Activated naive CD4-positive, alpha-beta T cell treated with anti-CD3 and anti-CD28 coated beads, Interleukin-2, amount 10 ng/mL, durations not matched to agents 7 days and 5 days (primary cell): Measurements from ENCODE around the gene TEDC1.
A peak's percentile ranks its signal among the peaks of the same experiment; 100 is the strongest.

Source experiments
- CTCF ChIA-PET: fragments of 350-600 bp; sonication (Branson Sonifier 250); formaldehyde crosslinking; loops from one replicate; lab custom pipeline; 2021; ENCODE audit warnings: antibody characterized with exemption; lab: Charles Lee
- DNase-seq: peaks from one replicate; pipeline ENCODE4 v3.0.0-alpha.2; 2020
- H3K27ac Mint-ChIP-seq: one replicate; pipeline ENCODE4 v1.8.0; 2021; ENCODE audit warnings: mild to moderate bottlenecking, moderate library complexity, mixed read lengths
- H3K27me3 Mint-ChIP-seq: one replicate; pipeline ENCODE4 v1.8.0; 2021; ENCODE audit warnings: mild to moderate bottlenecking, mixed read lengths
- H3K36me3 Mint-ChIP-seq: one replicate; pipeline ENCODE4 v1.8.0; 2021; ENCODE audit warnings: mixed read lengths
- H3K4me1 Mint-ChIP-seq: one replicate; pipeline ENCODE4 v1.8.0; 2021; ENCODE audit warnings: mixed read lengths
- H3K4me3 Mint-ChIP-seq: one replicate; pipeline ENCODE4 v1.8.0; 2021; ENCODE audit warnings: mild to moderate bottlenecking, moderate library complexity, mixed read lengths
- H3K9me3 Mint-ChIP-seq: one replicate; pipeline ENCODE4 v1.8.0; 2021; ENCODE audit warnings: mixed read lengths

Gene TEDC1

GRCh38 chr14:105474483-105475268, 16.4 kb upstream of the TEDC1 start, which contains the start of gene CRIP2:
CRIP2 (plus strand) TSS chr14:105474821; CDS start chr14:105474863, 42 bp downstream.
- CTCF ChIA-PET: interaction anchor here (1.5 kb wide), 1 partner anchor 100 kb away, joined by 3 read pairs; no protein-coding TSS in a partner anchor
- Mint-ChIP-seq H3K27ac (no peak within 1 kb of the TSS), H3K9me3 (no peaks in the 10 kb centered on the region), H3K4me1 (peaks cover 18% of the 10 kb centered on the region), H3K27me3 (peaks cover 51% of the 10 kb centered on the region), H3K36me3 (peaks cover 2% of the 10 kb centered on the region), H3K4me3 (peak within 1 kb of the TSS; percentile 63)
- no peak for DNase-seq

DNA sequence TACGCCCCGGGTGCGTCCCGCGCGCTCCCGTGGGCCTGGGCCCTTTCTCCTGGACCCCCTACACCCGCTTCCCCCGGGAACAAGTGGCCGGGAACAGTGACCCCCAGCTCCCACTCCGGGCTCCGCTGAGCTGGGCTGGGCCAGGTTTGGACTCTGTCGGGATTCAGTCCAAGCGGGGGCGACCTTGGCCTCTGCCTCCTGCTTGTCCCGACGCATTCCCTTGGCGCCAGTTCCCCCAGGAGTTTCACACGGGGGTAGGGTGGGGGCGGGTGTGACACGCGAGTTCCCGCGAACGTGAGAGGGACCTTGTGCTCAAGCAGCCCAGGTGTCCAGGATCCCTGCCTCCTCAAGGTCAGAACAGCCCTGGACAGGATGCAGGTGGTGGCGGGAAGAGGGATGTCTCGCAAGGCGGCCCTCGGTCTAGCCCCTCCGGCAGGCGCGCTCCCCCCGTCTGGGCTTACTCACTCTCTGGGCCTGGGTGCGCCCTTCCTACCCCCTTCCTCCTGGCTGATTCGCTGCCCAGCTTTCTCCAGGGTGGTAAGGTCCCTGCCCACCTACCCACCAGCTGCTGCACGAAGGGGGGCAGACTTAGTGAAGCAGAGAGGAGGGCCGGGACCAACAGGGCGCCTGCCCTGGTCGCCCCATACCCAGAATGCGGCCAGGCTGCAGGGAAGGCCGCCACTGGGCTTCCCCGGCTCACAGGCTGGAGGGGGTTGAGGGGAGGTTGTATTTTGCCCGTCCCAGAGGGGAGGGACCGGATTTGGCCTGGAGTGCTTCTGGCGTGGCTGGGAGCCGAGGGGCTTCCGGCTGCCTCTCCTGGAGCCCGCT, 15.6 kb upstream of the TEDC1 start:
- Mint-ChIP-seq H3K36me3 (peaks cover 2% of the 10 kb centered on the region), H3K27ac (no peak overlapping the region), H3K4me1 (peaks cover 22% of the 10 kb centered on the region), H3K9me3 (no peaks in the 10 kb centered on the region), H3K4me3 (peak overlapping the region; percentile 12), H3K27me3 (peaks cover 59% of the 10 kb centered on the region)
- CTCF ChIA-PET: interaction anchor here (0.8 kb wide), 1 partner anchor 104 kb away, joined by 3 read pairs; no protein-coding TSS in a partner anchor
- no peak for DNase-seq

DNA sequence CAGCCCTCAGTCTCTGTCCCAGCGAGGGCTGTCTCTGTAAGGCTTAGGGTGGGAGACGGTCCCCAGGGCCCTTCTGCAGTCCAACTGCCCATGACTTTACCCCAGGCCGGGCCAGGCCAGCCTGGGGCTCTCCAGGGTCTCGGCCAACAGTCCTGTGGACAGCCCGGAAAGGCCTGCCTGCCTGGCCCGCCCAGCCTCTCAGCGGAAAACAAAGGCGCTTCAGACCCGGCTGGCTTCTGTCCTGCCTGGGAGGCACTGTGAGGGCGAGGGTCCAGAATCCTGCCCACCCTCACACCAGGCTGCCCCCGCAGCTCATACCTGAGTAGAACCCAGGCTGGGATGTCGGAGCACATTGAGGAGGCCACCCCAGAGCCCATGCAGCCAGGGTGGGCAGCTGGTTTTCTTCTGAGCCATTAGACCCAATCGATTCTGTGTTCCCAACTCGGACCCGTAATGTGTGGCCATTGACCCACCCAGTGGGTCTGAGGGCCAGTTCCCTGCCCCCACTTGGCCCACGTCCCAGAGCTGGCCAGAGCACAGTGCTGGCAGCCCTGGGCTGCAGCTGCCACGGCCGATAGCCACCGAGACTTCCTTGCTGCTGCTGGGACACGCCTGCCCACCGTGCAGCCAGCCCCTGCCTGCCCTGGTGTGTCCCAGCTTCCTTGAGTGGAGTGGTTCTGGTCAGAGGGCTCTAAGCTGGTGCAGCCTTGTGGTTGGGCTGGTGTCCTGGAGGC, 14.8 kb upstream of the TEDC1 start:
- H3K4me1 Mint-ChIP-seq: peaks cover 30% of the 10 kb centered on the region
- H3K4me3 Mint-ChIP-seq: no peak overlapping the region
- peaks cover 2% of the 10 kb centered on the region for H3K36me3 Mint-ChIP-seq
- CTCF ChIA-PET: interaction anchor here (0.8 to 1.2 kb wide), 2 partner anchors 14 to 105 kb away, joined by 3 to 7 read pairs; no protein-coding TSS in a partner anchor
- no peak overlapping the region for H3K27ac Mint-ChIP-seq
- DNase-seq: no peak
- H3K27me3 Mint-ChIP-seq: peaks cover 67% of the 10 kb centered on the region
- no peaks in the 10 kb centered on the region for H3K9me3 Mint-ChIP-seq

DNA sequence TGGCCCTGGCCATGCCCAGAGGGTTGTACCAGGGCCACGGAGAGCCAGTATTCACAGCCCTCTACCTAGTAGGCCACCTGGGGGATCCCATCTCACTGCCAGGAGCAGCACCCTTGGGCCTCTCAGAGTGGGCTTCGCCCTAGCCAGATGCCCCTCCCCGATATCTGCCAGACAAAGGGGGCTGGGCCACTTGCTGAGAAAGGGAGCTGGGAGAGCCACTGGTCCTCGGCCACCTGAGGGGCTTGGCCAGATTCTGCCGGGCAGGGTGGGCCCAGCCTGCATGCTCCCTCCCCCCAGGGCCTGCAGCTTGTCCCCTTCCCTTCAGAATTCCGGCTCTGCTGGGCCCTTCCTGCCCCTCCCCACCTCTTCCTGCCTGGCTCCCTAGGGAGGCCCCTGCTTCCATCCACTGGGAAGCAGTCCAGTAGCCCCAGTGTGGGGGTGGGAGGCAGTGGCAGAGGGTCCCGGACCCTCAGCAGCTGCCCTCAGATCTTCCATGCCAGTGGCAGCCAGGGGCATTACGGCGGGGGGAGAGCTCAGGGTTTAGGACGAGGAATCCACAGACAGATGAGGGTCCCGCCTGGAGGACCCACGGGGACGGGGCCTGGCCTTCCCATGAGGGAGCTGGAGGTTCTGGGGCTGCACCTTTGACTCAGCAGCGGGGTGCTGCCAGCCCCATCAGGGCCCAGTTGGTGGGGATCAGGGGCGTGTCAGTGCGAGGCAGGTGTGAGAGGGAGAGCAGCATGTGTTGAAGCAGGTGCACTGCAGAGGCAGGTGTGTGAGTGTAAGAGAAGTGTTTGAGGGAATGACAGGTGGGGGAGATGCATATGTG, 14.0 kb upstream of the TEDC1 start:
- H3K27ac Mint-ChIP-seq: no peak overlapping the region
- no peak for DNase-seq
- CTCF ChIA-PET: interaction anchor here (1.2 kb wide), 1 partner anchor 13 kb away, joined by 7 read pairs; no protein-coding TSS in a partner anchor
- H3K36me3 Mint-ChIP-seq: peaks cover 2% of the 10 kb centered on the region
- peak overlapping the region; percentile 41 for H3K4me3 Mint-ChIP-seq
- peaks cover 68% of the 10 kb centered on the region for H3K27me3 Mint-ChIP-seq
- H3K9me3 Mint-ChIP-seq: no peaks in the 10 kb centered on the region
- H3K4me1 Mint-ChIP-seq: peaks cover 36% of the 10 kb centered on the region

DNA sequence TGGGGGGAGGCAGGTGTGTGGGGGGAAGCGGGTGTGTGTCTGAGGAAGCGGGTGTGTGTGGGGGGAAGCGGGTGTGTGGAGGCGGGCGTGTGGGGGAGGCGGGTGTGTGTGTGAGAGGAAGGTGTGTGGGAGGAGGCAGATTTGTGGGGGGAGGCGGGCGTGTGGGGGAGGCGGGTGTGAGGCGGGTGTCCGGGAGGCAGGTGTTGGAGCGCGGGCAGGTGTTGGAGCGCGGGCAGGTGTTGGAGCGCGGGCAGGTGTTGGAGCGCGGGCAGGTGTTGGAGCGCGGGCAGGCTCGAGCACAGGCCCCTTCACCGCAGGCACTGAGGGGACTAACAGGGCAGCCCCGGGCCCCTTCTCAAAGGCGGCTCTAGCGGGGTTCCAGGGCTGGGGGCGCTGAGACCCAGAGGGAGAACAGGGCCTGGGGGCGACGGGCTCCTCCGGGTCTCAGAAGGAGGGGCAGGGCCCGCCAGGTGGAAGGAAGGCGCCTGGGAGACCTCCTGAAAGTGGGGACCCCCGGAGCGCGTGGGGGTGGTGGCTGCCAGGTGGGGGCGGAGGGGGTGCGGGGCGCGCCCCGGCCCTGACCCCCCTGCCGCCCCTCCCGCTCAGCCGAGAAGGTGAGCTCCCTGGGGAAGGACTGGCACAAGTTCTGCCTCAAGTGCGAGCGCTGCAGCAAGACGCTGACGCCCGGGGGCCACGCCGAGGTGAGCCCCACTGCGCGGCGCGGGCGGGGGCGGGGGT, 13.2 kb upstream of the TEDC1 start:
- Mint-ChIP-seq H3K27me3 (peaks cover 68% of the 10 kb centered on the region), H3K27ac (no peak overlapping the region), H3K4me1 (peaks cover 44% of the 10 kb centered on the region), H3K36me3 (peaks cover 2% of the 10 kb centered on the region), H3K9me3 (no peaks in the 10 kb centered on the region), H3K4me3 (no peak overlapping the region)
- peak; percentile 52 for DNase-seq
- CTCF ChIA-PET: no interaction called here

DNA sequence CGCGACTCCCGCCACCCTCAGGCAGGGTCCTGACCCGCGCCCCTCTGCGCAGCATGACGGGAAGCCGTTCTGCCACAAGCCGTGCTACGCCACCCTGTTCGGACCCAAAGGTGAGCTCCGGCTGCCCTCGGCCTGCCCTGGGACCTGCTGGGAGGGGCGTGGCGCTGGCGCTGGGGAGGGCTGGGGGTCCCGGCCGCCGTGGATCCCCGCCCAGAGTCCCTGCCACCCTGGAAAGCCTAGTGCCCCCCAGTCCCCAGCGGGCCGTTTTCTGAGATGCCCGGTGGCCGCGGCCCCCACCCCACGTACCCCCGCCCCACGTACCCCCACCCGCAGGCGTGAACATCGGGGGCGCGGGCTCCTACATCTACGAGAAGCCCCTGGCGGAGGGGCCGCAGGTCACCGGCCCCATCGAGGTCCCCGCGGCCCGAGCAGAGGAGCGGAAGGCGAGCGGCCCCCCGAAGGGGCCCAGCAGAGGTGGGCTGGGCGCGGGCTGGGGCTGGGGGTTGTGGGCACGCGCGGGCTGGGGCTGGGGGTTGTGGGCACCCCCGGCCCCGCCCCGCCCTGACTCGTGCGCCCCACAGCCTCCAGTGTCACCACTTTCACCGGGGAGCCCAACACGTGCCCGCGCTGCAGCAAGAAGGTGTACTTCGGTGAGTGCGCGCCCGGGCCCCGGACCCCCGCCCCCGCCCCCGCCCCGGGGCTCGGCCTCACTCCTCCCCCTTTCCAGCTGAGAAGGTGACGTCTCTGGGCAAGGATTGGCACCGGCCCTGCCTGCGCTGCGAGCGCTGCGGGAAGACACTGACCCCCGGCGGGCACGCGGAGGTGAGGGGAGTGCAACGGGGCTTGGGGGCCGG, 12.4 kb upstream of the TEDC1 start:
- no peak overlapping the region for H3K4me3 Mint-ChIP-seq
- no peak overlapping the region for H3K27ac Mint-ChIP-seq
- H3K36me3 Mint-ChIP-seq: peaks cover 2% of the 10 kb centered on the region
- peaks cover 65% of the 10 kb centered on the region for H3K27me3 Mint-ChIP-seq
- no peak for DNase-seq
- H3K9me3 Mint-ChIP-seq: no peaks in the 10 kb centered on the region
- CTCF ChIA-PET: no interaction called here
- peaks cover 43% of the 10 kb centered on the region for H3K4me1 Mint-ChIP-seq

GRCh38 chr14:105479431-105480158, 11.5 kb upstream of the TEDC1 start:
- Mint-ChIP-seq H3K36me3 (peaks cover 2% of the 10 kb centered on the region), H3K27me3 (peaks cover 63% of the 10 kb centered on the region), H3K4me1 (peaks cover 44% of the 10 kb centered on the region), H3K9me3 (no peaks in the 10 kb centered on the region), H3K27ac (no peak overlapping the region), H3K4me3 (no peak overlapping the region)
- DNase-seq: no peak
- CTCF ChIA-PET: interaction anchor here (2.5 kb wide), 1 partner anchor 11 kb away, joined by 97 read pairs; the partner anchor contains the start of gene TEDC1

GRCh38 chr14:105480199-105480746, 10.8 kb upstream of the TEDC1 start:
- peaks cover 68% of the 10 kb centered on the region for H3K27me3 Mint-ChIP-seq
- H3K27ac Mint-ChIP-seq: peak overlapping the region; percentile 87
- peaks cover 48% of the 10 kb centered on the region for H3K4me1 Mint-ChIP-seq
- DNase-seq: no peak
- peaks cover 2% of the 10 kb centered on the region for H3K36me3 Mint-ChIP-seq
- H3K9me3 Mint-ChIP-seq: no peaks in the 10 kb centered on the region
- H3K4me3 Mint-ChIP-seq: no peak overlapping the region
- CTCF ChIA-PET: interaction anchor here (0.7 to 2.7 kb wide), 9 partner anchors 9 to 110 kb away, joined by 3 to 97 read pairs (median 6); partner anchors contain the start of gene TEDC1

DNA sequence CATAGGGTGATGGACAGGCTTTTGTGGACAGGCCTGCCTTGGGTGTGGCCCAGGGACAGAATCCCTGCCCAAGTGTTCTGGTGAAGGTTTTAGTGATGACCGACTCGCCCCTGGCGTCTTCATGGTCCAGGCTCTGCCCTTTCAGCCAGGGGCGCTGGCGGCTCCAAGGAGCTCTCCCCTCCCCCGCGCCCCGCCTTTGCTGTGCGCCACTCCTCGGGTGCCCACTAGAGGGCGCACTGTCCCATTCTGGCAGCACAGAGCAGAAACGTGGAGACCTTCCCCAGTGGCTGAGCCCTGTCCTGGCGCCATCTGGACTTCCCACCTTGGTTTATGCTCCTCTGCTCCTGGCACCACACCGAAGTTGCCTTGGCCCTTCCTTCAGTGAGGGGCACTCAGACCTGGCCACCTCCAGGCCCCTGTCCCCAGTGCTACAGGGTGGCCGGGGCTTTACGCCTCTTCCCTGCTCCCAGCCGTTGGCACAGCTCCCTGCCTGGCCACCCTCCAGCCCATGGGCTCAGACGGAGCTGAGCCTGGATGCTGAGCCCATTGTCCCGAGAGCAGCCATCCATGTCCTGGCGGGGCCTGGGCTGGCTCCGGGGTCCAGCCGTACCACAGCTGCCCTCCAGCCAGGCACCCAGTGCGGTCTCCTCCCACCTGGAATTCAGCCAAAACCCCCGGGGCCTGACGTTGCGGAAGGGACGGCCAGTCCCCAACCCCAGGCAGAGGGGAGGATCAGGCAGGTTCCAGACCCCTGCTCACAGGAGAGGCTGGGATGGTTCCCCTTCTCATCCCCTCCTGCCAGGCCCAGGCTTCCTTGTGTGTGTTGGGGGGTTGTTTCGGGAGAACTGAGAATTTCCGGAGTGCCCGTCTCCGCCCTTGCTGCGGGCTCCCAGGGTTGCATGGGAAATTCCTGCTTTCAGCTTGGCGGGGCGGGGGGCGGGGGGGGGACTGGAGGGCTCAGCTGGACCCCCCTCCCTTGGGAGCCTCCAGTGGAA, 9.9 kb upstream of the TEDC1 start:
- peak overlapping the region; percentile 93 for H3K27ac Mint-ChIP-seq
- peak; percentile 89 for DNase-seq
- peaks cover 57% of the 10 kb centered on the region for H3K4me1 Mint-ChIP-seq
- CTCF ChIA-PET: interaction anchor here (0.7 to 2.7 kb wide), 10 partner anchors 10 to 110 kb away, joined by 3 to 97 read pairs (median 6); partner anchors contain the start of gene TEDC1
- H3K36me3 Mint-ChIP-seq: peaks cover 2% of the 10 kb centered on the region
- H3K27me3 Mint-ChIP-seq: peaks cover 68% of the 10 kb centered on the region
- H3K9me3 Mint-ChIP-seq: no peaks in the 10 kb centered on the region
- peak overlapping the region; percentile 47 for H3K4me3 Mint-ChIP-seq

DNA sequence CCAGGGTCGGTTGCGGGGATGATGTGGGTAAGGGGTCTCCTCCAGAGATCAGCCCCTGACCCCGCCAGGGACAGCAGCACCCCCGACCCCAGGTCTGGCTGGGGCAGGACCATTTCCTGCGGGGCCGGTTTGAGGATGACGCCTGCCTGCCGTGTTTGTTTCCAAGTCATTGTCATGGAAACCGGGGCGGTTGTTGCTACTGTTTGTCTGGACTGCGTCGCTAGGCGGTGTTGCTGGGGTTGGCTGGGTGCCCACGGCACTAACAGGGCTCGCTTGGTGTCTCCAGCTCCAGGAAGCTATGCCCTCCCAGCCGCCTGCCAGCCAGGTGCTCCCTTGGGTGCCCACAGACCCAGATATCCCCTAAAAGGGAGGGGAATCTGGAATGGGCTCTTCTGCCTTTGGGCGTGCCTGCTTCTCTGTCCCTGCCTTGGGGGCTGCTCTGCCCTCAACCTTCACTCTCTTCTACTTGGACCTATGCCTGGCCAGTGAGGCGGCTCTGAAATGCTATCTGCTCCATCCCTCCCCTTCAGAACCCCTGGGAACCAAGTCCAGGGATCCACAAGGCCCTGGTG, 9.1 kb upstream of the TEDC1 start:
- H3K36me3 Mint-ChIP-seq: peaks cover 2% of the 10 kb centered on the region
- CTCF ChIA-PET: interaction anchor here (0.6 to 2.7 kb wide), 5 partner anchors 9 to 111 kb away, joined by 5 to 97 read pairs (median 14); partner anchors contain the start of gene TEDC1
- peaks cover 63% of the 10 kb centered on the region for H3K4me1 Mint-ChIP-seq
- H3K27ac Mint-ChIP-seq: peak overlapping the region; percentile 93
- H3K9me3 Mint-ChIP-seq: no peaks in the 10 kb centered on the region
- H3K4me3 Mint-ChIP-seq: peak overlapping the region; percentile 59
- peak; percentile 98 for DNase-seq
- H3K27me3 Mint-ChIP-seq: peaks cover 67% of the 10 kb centered on the region
